Amygdala (tissue), 56 donors: ENCODE results near the gene PAK6.

Experiments used
- DNase-seq, 56 donors: peaks; one replicate each; lab custom pipeline; 2025; lab: John Stamatoyannopoulos, UW

Gene PAK6

DNA sequence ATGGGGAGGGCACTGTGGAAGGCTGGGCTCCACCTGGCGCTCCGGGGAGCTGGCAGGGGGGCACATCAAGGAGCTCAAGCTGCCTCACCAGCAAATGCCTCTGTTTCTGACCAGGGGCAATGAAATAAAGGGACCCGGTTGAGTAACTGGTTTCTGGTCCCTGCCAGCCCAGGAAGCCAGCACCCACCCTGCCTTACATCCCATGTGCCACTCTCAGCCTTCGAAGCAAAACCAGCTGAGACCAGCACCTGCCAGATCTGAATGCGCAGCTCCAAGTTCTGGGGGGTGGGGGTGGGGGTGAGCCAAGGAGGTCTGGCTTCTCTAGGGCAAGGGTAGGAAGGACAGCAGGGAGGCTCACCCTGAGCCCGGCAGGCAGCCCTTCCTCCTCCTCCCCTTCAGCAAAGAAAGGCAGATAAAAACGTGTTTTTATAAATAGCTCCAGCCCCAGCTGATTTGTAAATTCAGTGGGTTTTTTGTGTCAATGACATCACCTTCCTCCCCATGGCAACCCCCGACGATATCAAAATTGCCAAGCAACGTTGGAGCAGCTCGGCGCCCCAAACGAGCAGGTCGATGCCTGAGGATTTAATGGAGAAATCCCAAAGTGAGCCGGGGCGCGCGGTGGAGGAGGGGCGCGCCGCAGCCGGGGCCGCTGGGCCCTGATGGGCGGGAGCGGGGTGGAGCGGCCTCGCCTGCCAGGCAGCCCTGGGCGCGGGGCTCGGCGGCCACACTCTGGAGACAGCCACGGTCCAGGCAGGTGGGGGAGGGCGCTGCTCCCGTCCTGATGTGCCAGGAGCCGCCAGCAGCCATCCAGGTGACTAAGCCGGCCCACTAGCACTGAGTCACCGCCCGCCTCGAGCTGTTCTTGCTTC, at the start of gene PAK6:
Gene PAK6, plus strand, starts transcription at position 532 of the 872 bp plus-strand sequence. CDS start 25,723 bp downstream, outside the sequence.
- DNase-seq: peak in 26 of 56 donors; percentile 19 to 75 (median 50)

DNA sequence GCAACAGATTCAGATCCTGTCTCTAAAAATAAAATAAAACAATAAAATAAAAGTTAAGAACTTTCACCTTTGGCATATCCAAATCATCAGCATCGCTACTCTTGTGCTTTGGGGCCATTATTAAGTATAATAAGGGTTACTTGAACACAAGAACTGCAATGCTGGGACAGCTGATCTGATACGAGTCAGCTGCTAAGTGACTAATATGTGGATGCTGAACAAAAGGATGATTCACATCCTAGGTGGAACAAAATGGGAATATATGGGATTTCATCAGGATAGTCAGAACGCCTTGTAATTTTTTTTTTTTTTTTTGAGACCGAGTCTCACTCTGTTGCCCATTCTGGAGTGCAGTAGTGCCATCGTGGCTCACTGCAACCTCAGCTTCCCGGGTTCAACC, 48.3 kb upstream of the PAK6 start:
- DNase-seq: no peak

DNA sequence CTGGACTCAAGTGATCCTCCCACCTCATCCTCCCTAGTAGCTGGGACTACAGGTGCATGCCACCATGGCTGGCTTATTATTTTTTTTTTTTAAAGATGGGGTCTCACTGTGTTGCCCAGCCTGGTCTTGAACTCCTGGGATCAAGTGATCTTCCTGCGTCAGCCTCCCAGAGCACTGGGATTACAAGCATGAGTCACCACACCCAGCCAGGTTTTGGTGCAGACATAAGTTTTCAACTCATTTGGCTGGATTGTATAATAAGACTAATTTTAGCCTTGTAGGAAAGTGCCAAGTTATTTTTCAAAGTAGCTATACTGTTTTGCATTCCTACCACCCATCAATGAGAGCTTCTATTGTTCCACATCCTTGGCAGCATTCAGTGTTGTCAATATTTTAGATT, 45.9 kb upstream of the PAK6 start:
- peak in 1 of 56 donors; percentile 3 for DNase-seq

DNA sequence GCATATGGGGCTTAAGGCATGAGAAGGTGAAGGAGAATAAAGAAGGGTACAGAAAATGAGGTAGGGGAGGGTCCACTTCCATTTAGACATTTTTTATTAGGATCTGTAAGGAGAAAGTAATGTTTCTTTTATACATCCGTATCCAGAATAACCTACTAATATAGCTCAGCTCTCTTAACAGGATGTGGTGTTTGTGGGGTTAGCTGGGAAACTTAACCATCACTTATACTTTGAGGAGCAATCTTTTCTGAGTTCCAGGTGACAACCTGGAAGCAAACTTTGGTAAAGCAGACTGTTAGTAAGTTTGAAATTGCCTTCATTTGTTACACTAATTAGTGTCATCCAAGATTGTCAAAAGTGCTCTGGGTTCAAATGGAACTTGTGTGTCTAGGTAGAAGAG, 41.4 kb upstream of the PAK6 start:
- no peak for DNase-seq

GRCh38 chr15:40198355-40199085, 40.3 kb upstream of the PAK6 start:
- DNase-seq: no peak

GRCh38 chr15:40204100-40204499, 34.8 kb upstream of the PAK6 start:
- no peak for DNase-seq

- DNase-seq: peak in 9 of 56 donors; percentile 2 to 47 (median 14)
Observed at GRCh38 chr15:40217166-40217824, 21.6 kb upstream of the PAK6 start.

GRCh38 chr15:40219801-40220200, 19.1 kb upstream of the PAK6 start:
- DNase-seq: no peak

DNA sequence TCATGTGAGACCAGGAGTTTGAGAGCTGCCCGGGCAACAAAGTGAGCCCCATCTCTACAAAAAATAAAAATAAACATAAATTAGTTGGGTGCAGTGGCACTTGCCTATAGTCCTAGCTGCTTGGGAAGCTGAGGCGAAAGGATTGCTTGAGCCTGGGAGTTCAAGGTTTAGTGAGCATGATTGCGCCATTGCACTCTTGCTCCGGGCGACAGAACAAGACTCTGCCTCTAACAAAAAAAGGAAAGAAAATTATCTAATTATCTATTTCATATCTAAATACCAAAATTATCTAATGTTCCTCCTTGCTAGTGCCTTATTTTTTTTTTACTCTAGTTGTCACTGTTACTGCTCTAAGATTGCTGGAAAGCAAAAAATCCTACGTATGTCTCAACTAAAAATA, 16.7 kb upstream of the PAK6 start:
- DNase-seq: no peak

GRCh38 chr15:40226736-40227135, 12.1 kb upstream of the PAK6 start:
- DNase-seq: no peak

- DNase-seq: no peak
Observed at GRCh38 chr15:40229316-40229715, 9.5 kb upstream of the PAK6 start.

- DNase-seq: no peak
Observed at GRCh38 chr15:40229956-40230355, 8.9 kb upstream of the PAK6 start.

DNA sequence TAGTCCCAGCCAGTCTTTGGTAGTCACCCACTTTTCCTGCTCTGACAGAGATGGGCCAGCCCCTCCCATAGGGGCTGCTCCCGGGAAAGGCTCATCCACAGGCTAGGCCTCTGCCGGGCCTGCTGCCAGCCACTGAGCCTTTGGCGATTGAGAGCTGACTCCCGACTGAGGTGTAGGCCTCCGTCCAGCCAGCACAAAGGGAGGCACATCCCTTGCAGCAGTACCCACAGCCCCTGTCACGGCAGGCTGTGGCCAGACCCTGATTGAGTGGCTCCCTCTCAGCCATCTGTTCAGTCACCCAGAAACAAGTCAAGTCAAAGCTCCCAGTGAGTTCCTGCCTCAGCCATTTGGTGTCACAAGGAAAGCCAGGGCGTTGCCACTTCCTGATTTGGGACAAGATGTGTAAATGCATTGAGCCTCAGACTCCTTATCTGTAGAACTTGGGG, 6.2 kb upstream of the PAK6 start:
- peak in 2 of 56 donors; percentile 5 to 34 for DNase-seq

- DNase-seq: no peak
Observed at GRCh38 chr15:40233727-40234577, 4.9 kb upstream of the PAK6 start.

GRCh38 chr15:40234783-40235182, 4.1 kb upstream of the PAK6 start:
- no peak for DNase-seq

GRCh38 chr15:40235201-40235885, 3.5 kb upstream of the PAK6 start:
- DNase-seq: peak in 3 of 56 donors; percentile 9 to 28 (median 14)

GRCh38 chr15:40239404-40239692, 485 bp downstream of the PAK6 start:
- DNase-seq: no peak

DNA sequence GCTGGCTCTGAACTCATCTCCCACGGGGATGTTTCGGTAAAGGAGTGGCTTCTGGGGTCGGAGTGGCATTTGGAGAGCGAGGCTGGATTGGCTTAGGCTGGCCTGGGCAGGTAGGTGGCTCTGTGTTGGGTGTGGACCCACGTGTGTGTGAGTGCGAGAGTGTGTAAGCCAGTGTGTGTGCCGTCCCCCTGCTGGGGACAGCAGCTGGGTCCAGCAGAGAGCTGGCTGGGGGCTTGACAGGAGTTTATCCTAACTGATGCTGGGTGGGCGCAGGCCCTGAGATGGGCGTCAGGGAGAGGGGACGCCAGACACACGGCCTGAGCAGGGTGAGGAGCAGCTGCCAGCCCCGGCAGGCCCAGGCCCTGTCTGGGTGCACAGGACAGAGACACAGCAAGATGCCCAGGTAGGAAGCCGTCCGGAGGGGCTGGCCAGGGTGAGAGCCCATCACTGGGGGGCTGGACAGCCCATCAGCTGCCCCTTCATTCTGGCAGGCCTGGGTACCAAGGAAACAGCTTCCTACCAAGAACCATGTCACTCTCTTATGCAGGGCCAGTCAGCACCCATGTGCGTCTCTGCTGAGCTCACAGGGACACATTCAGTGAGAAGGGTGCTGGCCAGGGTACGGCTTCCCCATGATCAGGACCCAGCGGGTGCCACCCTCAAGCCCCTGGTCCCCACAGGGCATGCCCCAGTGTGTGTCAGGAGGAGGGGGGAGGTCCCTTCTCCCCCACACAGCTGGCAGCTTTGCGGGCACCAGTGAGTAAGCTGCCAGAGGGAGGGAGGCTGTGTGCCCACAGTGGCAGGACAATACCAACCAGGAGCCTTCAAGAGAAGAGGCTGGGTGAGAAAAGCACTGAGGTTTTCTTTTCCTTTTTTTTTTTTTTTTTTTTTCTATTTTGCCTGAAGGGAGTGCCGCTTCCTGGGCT, 1.1 kb downstream of the PAK6 start:
- DNase-seq: peak in 9 of 56 donors; percentile 16 to 63 (median 49)
